IMR-90 (cell line): ENCODE measurements around the gene LTC4S. TPM values are rescaled to one million over a fixed set of nuclear protein-coding genes. Genes with fewer than 3 reads are reported as not detected.

ENCODE experiments used
- ATAC-seq: fragments of 200-7000 bp; cut with Tn5 transposase; 2 replicates; pipeline ENCODE4 v1.9.1; 2020; ENCODE audit warnings: low read depth, mild to moderate bottlenecking, moderate library complexity
- BruUV-seq: library from RNA; stranded (reverse); fragments of 400-500 nt; replicated peaks from 2 replicates; lab custom pipeline; 2021; lab: Mats Ljungman, UMichigan
- CTCF ChIA-PET: fragments of 300-600 bp; formaldehyde crosslinking; extraction: SDS; loops from one replicate; lab custom pipeline; 2021; ENCODE audit warnings: antibody characterized with exemption; lab: Yijun Ruan, JAX
- POLR2A ChIA-PET: fragments of 300-600 bp; sonication (Branson Sonifier 250); formaldehyde crosslinking; loops from one replicate; lab custom pipeline; 2022; ENCODE audit warnings: antibody characterized with exemption; ENCODE audit not compliant: unreplicated experiment; lab: Charles Lee
- DNase-seq: peaks from one replicate; pipeline ENCODE4 v3.0.0; 2013
- H2AFZ ChIP-seq: replicated peaks from 2 replicates; pipeline ENCODE3; 2013; ENCODE audit warnings: low read length, mild to moderate bottlenecking; ENCODE audit not compliant: poor library complexity
- H2AK5ac ChIP-seq: 2 replicates; pipeline ENCODE4 v1.6.1; 2013; ENCODE audit warnings: low read depth, low read length, inconsistent platforms
- H2AK9ac ChIP-seq: replicated peaks from 2 replicates; pipeline ENCODE3; 2013; ENCODE audit warnings: mild to moderate bottlenecking, low read depth, low read length, moderate library complexity; ENCODE audit not compliant: poor library complexity
- H2BK120ac ChIP-seq: 2 replicates; pipeline ENCODE4 v1.6.1; 2013; ENCODE audit warnings: low read depth, low read length, inconsistent platforms
- H2BK15ac ChIP-seq: 3 replicates; pipeline ENCODE4 v1.6.1; 2013; ENCODE audit warnings: low read depth, low read length, inconsistent platforms
- H2BK20ac ChIP-seq: 2 replicates; pipeline ENCODE4 v1.6.1; 2013; ENCODE audit warnings: low read depth, mild to moderate bottlenecking, inconsistent platforms, low read length, moderate library complexity
- H2BK5ac ChIP-seq: 2 replicates; pipeline ENCODE4 v1.6.1; 2013; ENCODE audit warnings: mild to moderate bottlenecking, low read depth, low read length, inconsistent platforms; ENCODE audit not compliant: poor library complexity, severe bottlenecking
- H3K14ac ChIP-seq: replicated peaks from 2 replicates; pipeline ENCODE4 v1.6.1; 2013; ENCODE audit warnings: low read depth, low read length, inconsistent platforms
- H3K18ac ChIP-seq: 2 replicates; pipeline ENCODE4 v1.6.1; 2013; ENCODE audit warnings: low read depth, low read length, control low read depth
- H3K23ac ChIP-seq: 2 replicates; pipeline ENCODE4 v1.6.1; 2013; ENCODE audit warnings: low read depth, low read length, inconsistent platforms
- H3K27ac ChIP-seq: 2 replicates; pipeline ENCODE4 v1.5.1; 2013; ENCODE audit warnings: mild to moderate bottlenecking, control low read depth, low read length; ENCODE audit not compliant: insufficient read depth
- H3K27me3 ChIP-seq: 2 replicates; pipeline ENCODE4 v1.6.1; 2013; ENCODE audit warnings: low read length; ENCODE audit not compliant: control insufficient read depth, insufficient read depth
- H3K36me3 ChIP-seq: 2 replicates; pipeline ENCODE4 v1.6.1; 2013; ENCODE audit warnings: low read length, mixed read lengths; ENCODE audit not compliant: control insufficient read depth, insufficient read depth
- H3K4ac ChIP-seq: 2 replicates; pipeline ENCODE4 v1.6.1; 2013; ENCODE audit warnings: low read depth, low read length, inconsistent platforms
- H3K4me1 ChIP-seq: 2 replicates; pipeline ENCODE4 v1.6.1; 2013; ENCODE audit warnings: low read length, mixed read lengths; ENCODE audit not compliant: control insufficient read depth, insufficient read depth
- H3K4me2 ChIP-seq: 2 replicates; pipeline ENCODE4 v1.6.1; 2013; ENCODE audit warnings: low read depth, mild to moderate bottlenecking, control low read depth, low read length, moderate library complexity
- H3K4me3 ChIP-seq: 2 replicates; pipeline ENCODE4 v1.5.1; 2013; ENCODE audit warnings: low read depth, mild to moderate bottlenecking, control low read depth, low read length, moderate library complexity; ENCODE audit not compliant: insufficient read depth
- H3K56ac ChIP-seq: 2 replicates; pipeline ENCODE4 v1.6.1; 2013; ENCODE audit warnings: low read length, inconsistent platforms; ENCODE audit not compliant: insufficient read depth; ENCODE audit errors: extremely low read depth
- H3K79me1 ChIP-seq, 2 experiments: 2 replicates each; pipeline ENCODE4 v1.6.1; 2013; ENCODE audit warnings: low read length in 2 of 2, inconsistent platforms in 1 of 2, low read depth in 1 of 2
- H3K9ac ChIP-seq: 2 replicates; pipeline ENCODE4 v1.6.1; 2013; ENCODE audit warnings: low read depth, low read length, control low read depth
- H3K9me1 ChIP-seq: 2 replicates; pipeline ENCODE4 v1.6.1; 2013; ENCODE audit warnings: low read length, inconsistent platforms; ENCODE audit not compliant: insufficient read depth
- H3K9me3 ChIP-seq: 2 replicates; pipeline ENCODE4 v1.6.1; 2013; ENCODE audit warnings: low read length; ENCODE audit not compliant: control insufficient read depth, insufficient read depth
- H4K20me1 ChIP-seq: 2 replicates; pipeline ENCODE4 v1.6.1; 2013; ENCODE audit warnings: low read length, inconsistent platforms; ENCODE audit not compliant: insufficient read depth
- H4K5ac ChIP-seq: 2 replicates; pipeline ENCODE4 v1.6.1; 2013; ENCODE audit warnings: mild to moderate bottlenecking, low read depth, low read length, control low read depth
- H4K8ac ChIP-seq, 2 experiments: 2 replicates each; pipeline ENCODE4 v1.6.1; 2013; ENCODE audit warnings: low read depth in 2 of 2, low read length in 2 of 2, control low read depth in 1 of 2, inconsistent platforms in 1 of 2
- H4K91ac ChIP-seq: 2 replicates; pipeline ENCODE4 v1.6.1; 2013; ENCODE audit warnings: low read depth, low read length, inconsistent platforms; ENCODE audit not compliant: insufficient read depth
- CEBPB ChIP-seq: IDR thresholded peaks from 2 replicates; pipeline ENCODE4 v1.6.1; 2012; ENCODE audit warnings: low read depth, low read length, improper control_type of control experiment
- CHD1 ChIP-seq: IDR thresholded peaks from 2 replicates; pipeline ENCODE4 v1.6.1; 2012; ENCODE audit warnings: low read depth, low read length, improper control_type of control experiment
- FOS ChIP-seq: fragments of 150-350 bp; IDR thresholded peaks from 2 replicates; pipeline ENCODE4 v1.6.1; 2016; ENCODE audit warnings: low read depth, low read length
- MAFK ChIP-seq: IDR thresholded peaks from 2 replicates; pipeline ENCODE4 v1.6.1; 2012; ENCODE audit warnings: low read depth, low read length, improper control_type of control experiment
- MAZ ChIP-seq: IDR thresholded peaks from 2 replicates; pipeline ENCODE4 v1.6.1; 2012; ENCODE audit warnings: low read depth, mild to moderate bottlenecking, low read length, improper control_type of control experiment, moderate library complexity, borderline replicate concordance
- MXI1 ChIP-seq: IDR thresholded peaks from 2 replicates; pipeline ENCODE4 v1.6.1; 2012; ENCODE audit warnings: low read depth, mild to moderate bottlenecking, low read length, moderate library complexity, borderline replicate concordance
- RCOR1 ChIP-seq: IDR thresholded peaks from 2 replicates; pipeline ENCODE4 v1.6.1; 2012; ENCODE audit warnings: mild to moderate bottlenecking, low read length, improper control_type of control experiment; ENCODE audit not compliant: insufficient replicate concordance
- SMC3 ChIP-seq: fragments of 150-350 bp; IDR thresholded peaks from 2 replicates; pipeline ENCODE4 v1.6.1; 2016; ENCODE audit warnings: low read depth, mild to moderate bottlenecking, antibody characterized with exemption, low read length, moderate library complexity
- WGBS, 2 experiments: methylation state at CpG; one replicate each; pipeline versions ENCODE4 v1.1.5 to v1.1.7; 2013; ENCODE audit warnings: missing lambda C conversion rate in 2 of 2; ENCODE audit not compliant: insufficient read length in 1 of 2; ENCODE audit errors: extremely low coverage in 2 of 2; 5-methylcytosine and 5-hydroxymethylcytosine counted together
- dilution Hi-C: fragments of 300-500 bp; cut with HindIII; formaldehyde crosslinking; loops from one replicate; pipeline ENCODE4 v1.14.3; 2018; ENCODE audit warnings: low sequenced_read_pairs; ENCODE audit not compliant: unreplicated experiment
- in situ Hi-C: fragments of 300-500 bp; cut with MboI; formaldehyde crosslinking; loops from 3 replicates; pipeline ENCODE4 v1.14.3; 2019; ENCODE audit warnings: low sequenced_read_pairs, inconsistent platforms, mixed read lengths
- intact Hi-C: fragments of 100-400 bp; cut with micrococcal nuclease; formaldehyde crosslinking; loops from 2 replicates; pipeline ENCODE4 v1.10.0; 2022
- polyA plus RNA-seq, 3 experiments: library from polyadenylated mRNA; depleted of rRNA; stranded (reverse); fragments of >200 nt; gene quantifications; 2 replicates each; pipeline ENCODE4 v1.2.3, GENCODE V29; 2012; ENCODE audit warnings: low replicate concordance in 1 of 3
- total RNA-seq: library from RNA; depleted of rRNA; stranded (reverse); fragments of >200 nt; gene quantifications from 2 replicates; pipeline ENCODE4 v1.2.3, GENCODE V29; 2012
- TF ChIP-seq, protein P1 (sequence below): conservative IDR thresholded peaks from 2 replicates; pipeline ENCODE4 v1.5.1; 2012; ENCODE audit warnings: mild to moderate bottlenecking, low read depth, low read length, improper control_type of control experiment
- TF ChIP-seq, protein P2 (sequence below): fragments of 150-350 bp; IDR thresholded peaks from 2 replicates; pipeline ENCODE4 v1.6.1; 2017; ENCODE audit warnings: mild to moderate bottlenecking, antibody characterized with exemption, low read length, low read depth

Gene LTC4S
- total and polyA plus RNA-seq, 2 of the 4 experiments (the other 2 are of a cell fraction) = 0.72 TPM; not detected in 1

DNA sequence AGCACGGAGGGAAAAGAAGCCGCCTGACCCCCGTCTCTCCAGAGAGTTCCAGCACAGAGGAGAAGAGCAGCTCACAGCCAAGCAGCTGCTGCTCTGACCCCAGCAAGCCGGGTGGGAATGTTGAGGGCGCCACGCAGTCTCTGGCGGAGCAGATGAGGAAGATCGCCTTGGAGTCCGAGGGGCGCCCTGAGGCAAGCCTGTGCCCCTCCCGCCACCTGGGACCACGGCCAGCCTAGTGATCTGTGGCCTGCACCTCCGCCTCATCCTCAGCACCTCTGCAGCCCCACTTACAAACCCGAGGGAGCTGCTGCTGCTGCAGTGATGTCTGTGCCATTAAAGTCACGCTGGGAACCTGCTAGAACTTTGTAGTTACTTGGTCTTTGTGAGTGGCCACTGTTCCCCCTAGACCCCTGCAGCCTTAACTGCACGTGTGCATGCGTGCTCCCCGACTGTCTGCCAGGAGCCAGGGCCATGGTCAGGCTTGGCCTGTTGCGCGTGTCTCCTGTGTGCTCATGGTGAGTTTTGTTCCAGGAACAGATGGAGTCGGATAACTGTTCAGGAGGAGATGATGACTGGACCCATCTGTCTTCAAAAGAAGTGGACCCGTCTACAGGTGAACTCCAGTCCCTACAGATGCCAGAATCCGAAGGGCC lies 39.4 kb downstream of the LTC4S start:
- no peak overlapping the region for H3K18ac ChIP-seq
- peaks cover 5% of the 10 kb centered on the region for H3K9me1 ChIP-seq
- H2BK20ac ChIP-seq = no peak overlapping the region
- no peak overlapping the region for H3K14ac ChIP-seq
- peaks cover 23 to 62% of the 10 kb centered on the region in 2 experiments for H3K79me1 ChIP-seq
- H2AFZ ChIP-seq = no peak overlapping the region
- H3K23ac ChIP-seq = no peak overlapping the region
- BruUV-seq = no TSS peak
- no peak overlapping the region for H4K5ac ChIP-seq
- no peak overlapping the region for H2BK5ac ChIP-seq
- WGBS, 2 experiments = 100% methylated on average over 2 of the region's 23 CpGs; no CpG with 5 or more reads in 1 of the 2 experiments
- no peak overlapping the region for H3K27ac ChIP-seq
- DNase-seq (no peak), ATAC-seq (no peak)
- no peak overlapping the region for H2AK5ac ChIP-seq
- H3K9me3 ChIP-seq = no peaks in the 10 kb centered on the region
- no peak overlapping the region for H4K91ac ChIP-seq
- H4K20me1 ChIP-seq = peaks cover 79% of the 10 kb centered on the region
- H2BK15ac ChIP-seq = no peak overlapping the region
- ChIA-PET CTCF (no interaction called here), POLR2A (no interaction called here)
- no peak overlapping the region for H3K9ac ChIP-seq
- no peaks in the 10 kb centered on the region for H3K27me3 ChIP-seq
- dilution Hi-C loops = no loop called here
- no peak overlapping the region for H3K4me3 ChIP-seq
- no peak overlapping the region for H3K4ac ChIP-seq
- intact Hi-C loops = no loop called here
- H2AK9ac ChIP-seq = no peak overlapping the region
- H3K4me2 ChIP-seq = no peak overlapping the region
- H2BK120ac ChIP-seq = no peak overlapping the region
- TF ChIP-seq MAFK = no peak
- TF ChIP-seq FOS = no peak
- TF ChIP-seq MXI1 = no peak
- no peak for TF ChIP-seq MAZ
- TF ChIP-seq, protein P1, sequence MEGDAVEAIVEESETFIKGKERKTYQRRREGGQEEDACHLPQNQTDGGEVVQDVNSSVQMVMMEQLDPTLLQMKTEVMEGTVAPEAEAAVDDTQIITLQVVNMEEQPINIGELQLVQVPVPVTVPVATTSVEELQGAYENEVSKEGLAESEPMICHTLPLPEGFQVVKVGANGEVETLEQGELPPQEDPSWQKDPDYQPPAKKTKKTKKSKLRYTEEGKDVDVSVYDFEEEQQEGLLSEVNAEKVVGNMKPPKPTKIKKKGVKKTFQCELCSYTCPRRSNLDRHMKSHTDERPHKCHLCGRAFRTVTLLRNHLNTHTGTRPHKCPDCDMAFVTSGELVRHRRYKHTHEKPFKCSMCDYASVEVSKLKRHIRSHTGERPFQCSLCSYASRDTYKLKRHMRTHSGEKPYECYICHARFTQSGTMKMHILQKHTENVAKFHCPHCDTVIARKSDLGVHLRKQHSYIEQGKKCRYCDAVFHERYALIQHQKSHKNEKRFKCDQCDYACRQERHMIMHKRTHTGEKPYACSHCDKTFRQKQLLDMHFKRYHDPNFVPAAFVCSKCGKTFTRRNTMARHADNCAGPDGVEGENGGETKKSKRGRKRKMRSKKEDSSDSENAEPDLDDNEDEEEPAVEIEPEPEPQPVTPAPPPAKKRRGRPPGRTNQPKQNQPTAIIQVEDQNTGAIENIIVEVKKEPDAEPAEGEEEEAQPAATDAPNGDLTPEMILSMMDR = no peak
- TF ChIP-seq, protein P2, sequence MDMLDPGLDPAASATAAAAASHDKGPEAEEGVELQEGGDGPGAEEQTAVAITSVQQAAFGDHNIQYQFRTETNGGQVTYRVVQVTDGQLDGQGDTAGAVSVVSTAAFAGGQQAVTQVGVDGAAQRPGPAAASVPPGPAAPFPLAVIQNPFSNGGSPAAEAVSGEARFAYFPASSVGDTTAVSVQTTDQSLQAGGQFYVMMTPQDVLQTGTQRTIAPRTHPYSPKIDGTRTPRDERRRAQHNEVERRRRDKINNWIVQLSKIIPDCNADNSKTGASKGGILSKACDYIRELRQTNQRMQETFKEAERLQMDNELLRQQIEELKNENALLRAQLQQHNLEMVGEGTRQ = no peak
- TF ChIP-seq CEBPB = no peak
- TF ChIP-seq RCOR1 = no peak
- TF ChIP-seq CHD1 = no peak
- TF ChIP-seq SMC3 = no peak
- in situ Hi-C loops = no loop called here
- no peak overlapping the region for H4K8ac ChIP-seq
- H3K4me1 ChIP-seq = no peaks in the 10 kb centered on the region
- peaks cover 76% of the 10 kb centered on the region for H3K36me3 ChIP-seq
- H3K56ac ChIP-seq = no peak overlapping the region
